Uterus (tissue), 2 donors: Measurements from ENCODE around the gene PIK3R6.

Experiments used
- CTCF ChIP-seq, 4 experiments: fragments of 200-600 bp in 2 of 4; fragments of 450-650 bp in 2 of 4; sonication (generic) in 2 of 4; IDR thresholded peaks; one replicate each; pipeline ENCODE4 v1.5.1; 2016 to 2019; ENCODE audit warnings: antibody characterized with exemption in 4 of 4, mild to moderate bottlenecking in 2 of 4, moderate library complexity in 1 of 4
- POLR2A ChIP-seq, 2 donors: fragments of 450-650 bp; IDR thresholded peaks; one replicate each; pipeline ENCODE4 v1.6.1; 2016; ENCODE audit warnings: antibody characterized with exemption in 2 of 2, mild to moderate bottlenecking in 1 of 2, moderate library complexity in 1 of 2

GRCh38 chr17:8875436-8875835 is 8.0 kb upstream of the PIK3R6 start:
- no peak for TF ChIP-seq CTCF (IDR thresholded peaks at IDR 0.05)
- no peak for TF ChIP-seq POLR2A (IDR thresholded peaks at IDR 0.05)
